Thoracic aorta (tissue), 2 donors: Measurements from ENCODE around the gene KCNH2. TPM values are rescaled to one million over a fixed set of nuclear protein-coding genes. Genes with fewer than 3 reads are reported as not detected.

Experiments
- ATAC-seq: fragments of 150-250 bp; one replicate; pipeline ENCODE4 v1.8.0; 2017; ENCODE audit warnings: low read depth; ENCODE audit not compliant: insufficient number of reproducible peaks, low FRiP score
- DNase-seq: peaks from one replicate; pipeline ENCODE4 v3.0.0-alpha.2; 2020; ENCODE audit warnings: low spot score
- H3K27ac ChIP-seq, 2 donors: fragments of 200-600 bp; sonication (generic); 1 replicate in 1 of 2; 2 replicates in 1 of 2; pipeline ENCODE4 v1.5.1; 2016; ENCODE audit warnings: mild to moderate bottlenecking in 2 of 2, moderate library complexity in 2 of 2
- H3K27me3 ChIP-seq: fragments of 200-600 bp; sonication (generic); replicated peaks from 2 replicates; pipeline ENCODE4 v1.6.0; 2016; ENCODE audit warnings: mild to moderate bottlenecking; ENCODE audit not compliant: insufficient read depth
- H3K36me3 ChIP-seq: fragments of 200-600 bp; sonication (generic); one replicate; pipeline ENCODE4 v1.5.1; 2016
- H3K4me1 ChIP-seq, 2 donors: fragments of 200-600 bp; sonication (generic); 1 replicate in 1 of 2; 2 replicates in 1 of 2; pipeline versions ENCODE4 v1.5.1 to v1.6.0; 2016; ENCODE audit warnings: low read depth in 2 of 2, mild to moderate bottlenecking in 1 of 2; ENCODE audit not compliant: control insufficient read depth in 1 of 2
- H3K4me3 ChIP-seq: fragments of 200-600 bp; sonication (generic); 2 replicates; pipeline ENCODE4 v1.5.1; 2016; ENCODE audit warnings: mild to moderate bottlenecking
- H3K9me3 ChIP-seq: fragments of 200-600 bp; sonication (generic); 2 replicates; pipeline ENCODE4 v1.5.1; 2016
- CTCF ChIP-seq: fragments of 200-600 bp; sonication (generic); IDR thresholded peaks from one replicate; pipeline ENCODE4 v1.5.1; 2019; ENCODE audit warnings: antibody characterized with exemption
- total RNA-seq, 2 donors: library from RNA; depleted of rRNA; stranded (reverse); fragments of >200 nt; gene quantifications; one replicate each; pipeline versions ENCODE4 v1.1.0 to v1.2.3, GENCODE V29; 2016

Gene KCNH2
- total RNA-seq, 2 donors from 2014 or later = 1.2 TPM; not detected in 1

DNA sequence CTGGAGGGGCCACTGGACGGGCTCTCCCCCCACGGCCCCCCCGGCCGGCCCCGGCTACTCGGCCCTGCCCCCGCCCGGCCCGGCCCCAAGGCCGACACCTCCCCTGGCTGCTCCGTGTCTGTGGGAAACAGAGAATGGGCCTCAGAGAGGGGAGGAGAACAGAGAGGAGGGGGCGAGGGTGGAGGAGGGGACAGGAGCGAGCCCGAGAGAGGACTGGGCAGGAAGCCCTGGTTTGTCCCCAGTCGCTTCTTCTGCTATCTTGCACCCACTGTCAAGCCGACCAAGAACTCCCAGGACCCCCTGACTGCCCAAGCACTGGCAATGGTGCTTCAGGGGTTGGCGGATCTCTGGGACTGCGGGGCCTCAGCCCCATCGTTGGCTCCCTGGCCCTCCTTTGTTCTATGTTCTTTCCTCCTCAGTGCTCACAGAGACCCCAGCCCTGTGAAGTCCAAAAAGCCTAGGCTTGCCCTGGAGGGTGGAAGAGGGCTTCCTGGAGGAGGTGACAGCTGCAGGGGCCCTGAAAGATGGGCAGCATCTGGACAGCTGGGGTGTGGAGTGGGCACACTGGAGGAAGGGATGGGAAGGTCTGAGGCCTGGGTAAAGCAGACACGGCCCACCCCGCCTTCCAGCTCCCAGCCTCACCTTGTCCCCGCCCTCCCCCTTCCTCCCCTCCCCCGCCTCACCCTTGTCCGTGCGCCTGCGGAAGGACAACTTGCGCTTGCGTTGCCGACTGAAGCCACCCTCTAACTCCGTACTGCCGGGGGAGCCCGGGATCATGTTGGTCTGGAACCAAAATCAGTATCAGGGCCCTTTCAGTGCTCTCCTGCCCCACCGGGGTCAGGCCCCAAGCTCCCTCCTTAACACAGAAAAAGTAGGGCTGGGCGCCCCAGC lies 30.1 kb downstream of the KCNH2 start:
- H3K27me3 ChIP-seq = no peaks in the 10 kb centered on the region
- H3K9me3 ChIP-seq = no peaks in the 10 kb centered on the region
- no peak for TF ChIP-seq CTCF
- H3K4me1 ChIP-seq = no peaks in the 10 kb centered on the region
- DNase-seq (no peak), ATAC-seq (no peak)
- H3K4me3 ChIP-seq = no peak overlapping the region
- H3K36me3 ChIP-seq = no peaks in the 10 kb centered on the region
- H3K27ac ChIP-seq = no peak overlapping the region

GRCh38 chr7:150947241-150947745 lies 30.8 kb downstream of the KCNH2 start:
- H3K36me3 ChIP-seq = no peaks in the 10 kb centered on the region

GRCh38 chr7:150946421-150947240 lies 31.5 kb downstream of the KCNH2 start:
- Histone ChIP-seq H3K4me3 (no peak overlapping the region), H3K36me3 (no peaks in the 10 kb centered on the region), H3K9me3 (no peaks in the 10 kb centered on the region), H3K4me1 (no peaks in the 10 kb centered on the region), H3K27ac (no peak overlapping the region), H3K27me3 (no peaks in the 10 kb centered on the region)
- no peak for ATAC-seq
- TF ChIP-seq CTCF = no peak
- no peak for DNase-seq

More at GRCh38 chr7:150947241-150947745, 30.8 kb downstream of the KCNH2 start:
- ATAC-seq = no peak
- TF ChIP-seq CTCF = no peak
- Histone ChIP-seq H3K27me3 (no peaks in the 10 kb centered on the region), H3K4me3 (no peak overlapping the region), H3K4me1 (no peaks in the 10 kb centered on the region), H3K27ac (no peak overlapping the region), H3K9me3 (no peaks in the 10 kb centered on the region)
- no peak for DNase-seq

DNA sequence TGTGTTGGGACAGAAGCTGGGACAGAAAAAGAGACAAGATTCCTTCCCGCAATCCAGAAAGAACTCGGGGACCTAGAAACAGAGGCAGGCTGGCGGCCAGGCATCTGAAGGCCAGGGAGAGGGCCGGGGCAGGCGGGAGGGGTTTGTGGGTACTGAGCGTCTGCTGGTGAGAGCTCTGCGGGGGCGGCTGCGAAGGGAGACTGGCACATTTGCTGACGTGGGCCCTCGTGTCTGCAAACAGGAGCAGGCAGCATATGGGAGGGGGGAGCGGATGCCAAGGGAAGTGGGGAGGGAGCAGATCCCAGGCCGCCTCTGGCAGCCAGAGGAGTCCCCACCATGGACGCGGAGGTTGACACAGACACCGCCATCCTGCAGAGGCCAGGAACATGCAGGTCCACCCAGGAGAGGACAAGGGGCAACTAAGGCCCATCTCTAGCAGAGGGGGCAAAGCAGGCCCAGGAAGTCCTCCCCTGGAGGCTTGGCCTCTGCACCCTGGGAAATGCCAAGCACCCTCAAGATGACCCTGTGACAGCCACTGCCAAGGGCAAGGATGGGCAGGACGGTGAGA lies 32.2 kb downstream of the KCNH2 start:
- no peak for TF ChIP-seq CTCF
- DNase-seq (no peak), ATAC-seq (no peak)
- H3K27ac ChIP-seq = no peak overlapping the region
- H3K9me3 ChIP-seq = no peaks in the 10 kb centered on the region
- H3K4me3 ChIP-seq = no peak overlapping the region
- no peaks in the 10 kb centered on the region for H3K36me3 ChIP-seq
- no peaks in the 10 kb centered on the region for H3K4me1 ChIP-seq
- H3K27me3 ChIP-seq = no peaks in the 10 kb centered on the region
